Cardiac septum (tissue), 1 donor: ENCODE measurements around the gene VWA3B. TPM values are rescaled to one million over a fixed set of nuclear protein-coding genes. Genes with fewer than 3 reads are reported as not detected.
A peak's percentile ranks its signal among the peaks of the same experiment; 100 is the strongest.
"Not testable (repeated sequence)": the region's sequence is repeated elsewhere in the genome, so short reads cannot be mapped to it uniquely, and the experiment has no call there.

Experiments
- DNase-seq: peaks from one replicate; pipeline ENCODE4 v3.0.0-alpha.2; 2020; ENCODE audit warnings: low spot score
- intact Hi-C: fragments of 100-400 bp; cut with DNase I; formaldehyde crosslinking; loops from one replicate; pipeline ENCODE4 v1.14.0; 2022
- long read RNA-seq: library from polyadenylated mRNA; unstranded; transcript quantifications from one replicate; pipeline ENCODE4 v2.0.0, GENCODE V29; 2021
- total RNA-seq: library from RNA; stranded (reverse); fragmentation: NEBNext Ultra II Directional; extraction: Animal tissue kit (Norgen Biotek cat#: 25700); gene quantifications from one replicate; pipeline ENCODE4 v1.2.1, GENCODE V29; 2021
- donor health status: DM: no; HTN: no; CAD: no.

Gene VWA3B
- 0.51 TPM for total RNA-seq
- long read RNA-seq, result 0 reads

- DNase-seq, result peak; percentile 91
- intact Hi-C loops, result no loop called here
Measured at GRCh38 chr2:98086491-98087446, at the start of gene VWA3B. Gene VWA3B (plus strand): TSS chr2:98087167. CDS start chr2:98093093, 5,926 bp downstream.

- DNase-seq, result no peak
- intact Hi-C loops, result no loop called here
Measured at GRCh38 chr2:98037206-98037605, 49.8 kb upstream of the VWA3B start.

GRCh38 chr2:98037666-98038336, 49.2 kb upstream of the VWA3B start:
- intact Hi-C loops, result no loop called here
- DNase-seq, result no peak

- intact Hi-C loops, result no loop called here
- no peak for DNase-seq
Measured at GRCh38 chr2:98039085-98039756, 47.7 kb upstream of the VWA3B start.

- intact Hi-C loops, result no loop called here
- no peak for DNase-seq
Measured at GRCh38 chr2:98040331-98040939, 46.5 kb upstream of the VWA3B start.

GRCh38 chr2:98043101-98043500, 43.9 kb upstream of the VWA3B start:
- DNase-seq, result no peak
- intact Hi-C loops, result no loop called here

GRCh38 chr2:98044730-98045129, 42.2 kb upstream of the VWA3B start:
- intact Hi-C loops, DNase-seq: not testable (repeated sequence)

- no peak for DNase-seq
- intact Hi-C loops, result no loop called here
Measured at GRCh38 chr2:98050070-98050469, 36.9 kb upstream of the VWA3B start.

GRCh38 chr2:98058191-98058975, 28.6 kb upstream of the VWA3B start:
- no peak for DNase-seq
- intact Hi-C loops, result no loop called here

- no peak for DNase-seq
- intact Hi-C loops, result no loop called here
Measured at GRCh38 chr2:98060277-98060676, 26.7 kb upstream of the VWA3B start.

GRCh38 chr2:98063291-98063854, 23.6 kb upstream of the VWA3B start:
- intact Hi-C loops, result no loop called here
- DNase-seq, result no peak

GRCh38 chr2:98065808-98066207, 21.2 kb upstream of the VWA3B start:
- DNase-seq, result no peak
- intact Hi-C loops, result no loop called here

GRCh38 chr2:98067160-98067559, 19.8 kb upstream of the VWA3B start:
- DNase-seq, result no peak
- intact Hi-C loops, result no loop called here

GRCh38 chr2:98070081-98070480, 16.9 kb upstream of the VWA3B start:
- no peak for DNase-seq

GRCh38 chr2:98072442-98072841, 14.5 kb upstream of the VWA3B start:
- DNase-seq, result no peak
- intact Hi-C loops, result no loop called here

More at GRCh38 chr2:98070081-98070480, 16.9 kb upstream of the VWA3B start:
- intact Hi-C loops, result no loop called here

GRCh38 chr2:98078701-98079100, 8.3 kb upstream of the VWA3B start:
- no peak for DNase-seq
- intact Hi-C loops, result no loop called here

- intact Hi-C loops, result no loop called here
- DNase-seq, result no peak
Measured at GRCh38 chr2:98084151-98084868, 2.7 kb upstream of the VWA3B start.

GRCh38 chr2:98084869-98085238, 2.1 kb upstream of the VWA3B start:
- DNase-seq, result no peak
- intact Hi-C loops, result no loop called here
